Measurements from ENCODE around the gene PVALEF. TPM values are rescaled to one million over a fixed set of nuclear protein-coding genes. Genes with fewer than 3 reads are reported as not detected.

PVALEF gene
- total and polyA plus RNA-seq, 2 of the 13 experiments (the other 11 are each of a cell fraction or from before 2014, with no cell fraction given): 0.18 TPM

GRCh38 chr17:81178136-81179091, 13.1 kb downstream of the PVALEF start (continued):
- TF ChIP-seq ZNF281 (CRISPR knock-in tag; IDR thresholded peaks at IDR 0.05; ENCODE audit: borderline replicate concordance) (peak; percentile 41; the same call in 1 of the 2 replicates), SOX6 (IDR thresholded peaks at IDR 0.05) (no peak), SOX6 (CRISPR knock-in tag; IDR thresholded peaks at IDR 0.05) (0 out of 2 replicates have a peak, but pooled peaks have one; percentile 25), SAP130 (CRISPR knock-in tag; IDR thresholded peaks at IDR 0.05; ENCODE audit: low read depth) (peak; percentile 19; the same call in 1 of the 2 replicates), ZZZ3 (CRISPR knock-in tag; IDR thresholded peaks at IDR 0.05; ENCODE audit: borderline replicate concordance) (no peak), NR2F1 (CRISPR knock-in tag; IDR thresholded peaks at IDR 0.05) (no peak), ZMYM3 (CRISPR knock-in tag; IDR thresholded peaks at IDR 0.05) (0 out of 2 replicates have a peak, but pooled peaks have one; percentile 37), MXD3 (CRISPR knock-in tag; IDR thresholded peaks at IDR 0.05) (no peak), ZNF205 (CRISPR knock-in tag; IDR thresholded peaks at IDR 0.05) (no peak), PRPF4 (IDR thresholded peaks at IDR 0.05; ENCODE audit: low read depth, low read length, poor library complexity, severe bottlenecking) (no peak), ZFY (CRISPR knock-in tag; IDR thresholded peaks at IDR 0.05) (0 out of 2 replicates have a peak, but pooled peaks have one; percentile 22), BCL6 (CRISPR knock-in tag; IDR thresholded peaks at IDR 0.05) (no peak), NR3C1 (CRISPR knock-in tag; IDR thresholded peaks at IDR 0.05) (no peak), TBP (CRISPR knock-in tag; IDR thresholded peaks at IDR 0.05) (no peak), GATA4 (IDR thresholded peaks at IDR 0.05; ENCODE audit: borderline replicate concordance, low read depth) (no peak), ZNF546 (CRISPR knock-in tag; conservative IDR thresholded peaks at IDR 0.05) (peak; percentile 72; the same call in 1 of the 2 replicates), ZNF263 (CRISPR knock-in tag; IDR thresholded peaks at IDR 0.05) (peak; percentile 38; the same call in 1 of the 2 replicates), ZBTB7B (CRISPR knock-in tag; IDR thresholded peaks at IDR 0.05) (peak; percentile 40; the same call in 1 of the 2 replicates), ZNF451 (CRISPR knock-in tag; IDR thresholded peaks at IDR 0.05) (peak; percentile 27; the same call in 1 of the 2 replicates)
- TF ChIP-seq, protein P1, sequence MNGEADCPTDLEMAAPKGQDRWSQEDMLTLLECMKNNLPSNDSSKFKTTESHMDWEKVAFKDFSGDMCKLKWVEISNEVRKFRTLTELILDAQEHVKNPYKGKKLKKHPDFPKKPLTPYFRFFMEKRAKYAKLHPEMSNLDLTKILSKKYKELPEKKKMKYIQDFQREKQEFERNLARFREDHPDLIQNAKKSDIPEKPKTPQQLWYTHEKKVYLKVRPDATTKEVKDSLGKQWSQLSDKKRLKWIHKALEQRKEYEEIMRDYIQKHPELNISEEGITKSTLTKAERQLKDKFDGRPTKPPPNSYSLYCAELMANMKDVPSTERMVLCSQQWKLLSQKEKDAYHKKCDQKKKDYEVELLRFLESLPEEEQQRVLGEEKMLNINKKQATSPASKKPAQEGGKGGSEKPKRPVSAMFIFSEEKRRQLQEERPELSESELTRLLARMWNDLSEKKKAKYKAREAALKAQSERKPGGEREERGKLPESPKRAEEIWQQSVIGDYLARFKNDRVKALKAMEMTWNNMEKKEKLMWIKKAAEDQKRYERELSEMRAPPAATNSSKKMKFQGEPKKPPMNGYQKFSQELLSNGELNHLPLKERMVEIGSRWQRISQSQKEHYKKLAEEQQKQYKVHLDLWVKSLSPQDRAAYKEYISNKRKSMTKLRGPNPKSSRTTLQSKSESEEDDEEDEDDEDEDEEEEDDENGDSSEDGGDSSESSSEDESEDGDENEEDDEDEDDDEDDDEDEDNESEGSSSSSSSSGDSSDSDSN (CRISPR knock-in tag; IDR thresholded peaks at IDR 0.05): peak; percentile 41; the same call in 1 of the 2 replicates
- TF ChIP-seq, protein P2, sequence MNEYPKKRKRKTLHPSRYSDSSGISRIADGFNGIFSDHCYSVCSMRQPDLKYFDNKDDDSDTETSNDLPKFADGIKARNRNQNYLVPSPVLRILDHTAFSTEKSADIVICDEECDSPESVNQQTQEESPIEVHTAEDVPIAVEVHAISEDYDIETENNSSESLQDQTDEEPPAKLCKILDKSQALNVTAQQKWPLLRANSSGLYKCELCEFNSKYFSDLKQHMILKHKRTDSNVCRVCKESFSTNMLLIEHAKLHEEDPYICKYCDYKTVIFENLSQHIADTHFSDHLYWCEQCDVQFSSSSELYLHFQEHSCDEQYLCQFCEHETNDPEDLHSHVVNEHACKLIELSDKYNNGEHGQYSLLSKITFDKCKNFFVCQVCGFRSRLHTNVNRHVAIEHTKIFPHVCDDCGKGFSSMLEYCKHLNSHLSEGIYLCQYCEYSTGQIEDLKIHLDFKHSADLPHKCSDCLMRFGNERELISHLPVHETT (CRISPR knock-in tag; conservative IDR thresholded peaks at IDR 0.05): no peak
